Endothelial cell of umbilical vein (primary cell): ENCODE measurements around the gene MB21D2. TPM values are rescaled to one million over a fixed set of nuclear protein-coding genes. Genes with fewer than 3 reads are reported as not detected.

ENCODE experiments used
- BruUV-seq: library from RNA; stranded (reverse); fragments of 400-500 nt; replicated peaks from 2 replicates; lab custom pipeline; 2021; lab: Mats Ljungman, UMichigan
- CTCF ChIA-PET: fragments of 300-600, 350-600 bp; sonication (Branson Sonifier 250); formaldehyde crosslinking; loops from one replicate; lab custom pipeline; 2021; ENCODE audit warnings: antibody characterized with exemption, inconsistent platforms; lab: Charles Lee
- POLR2A ChIA-PET: fragments of 300-600, 350-600 bp; sonication (Branson Sonifier 250); formaldehyde crosslinking; loops from one replicate; lab custom pipeline; 2021; ENCODE audit warnings: antibody characterized with exemption, inconsistent platforms; lab: Charles Lee
- DNase-seq: peaks from one replicate; pipeline ENCODE4 v3.0.0-alpha.2; 2011; ENCODE audit warnings: low read depth, low spot score
- FAIRE-seq: peaks from 2 replicates; lab custom pipeline; 2011; peaks lifted over from hg19 to GRCh38; lab: Jason Lieb, UNC
- H2AFZ ChIP-seq: 2 replicates; pipeline ENCODE4 v1.6.0; 2012; ENCODE audit warnings: low read depth, low read length, control low read depth, inconsistent platforms
- H3K27ac ChIP-seq: 2 replicates; pipeline ENCODE4 v1.5.1; 2011; ENCODE audit warnings: low read depth, mild to moderate bottlenecking, control low read depth, low read length, moderate library complexity; ENCODE audit not compliant: insufficient read depth
- H3K27me3 ChIP-seq, 2 experiments: 2 replicates each; pipeline versions ENCODE4 v1.6.0 to v1.6.1; 2011; ENCODE audit warnings: low read length in 2 of 2, mixed read lengths in 1 of 2; ENCODE audit not compliant: control insufficient read depth in 2 of 2, insufficient read depth in 2 of 2
- H3K36me3 ChIP-seq, 2 experiments: 2 replicates in 1 of 2; 3 replicates in 1 of 2; pipeline ENCODE4 v1.5.1; 2011; ENCODE audit warnings: low read length in 2 of 2, mild to moderate bottlenecking in 1 of 2, moderate library complexity in 1 of 2; ENCODE audit not compliant: control insufficient read depth in 2 of 2, insufficient read depth in 2 of 2; ENCODE audit errors: extremely low read depth in 1 of 2
- H3K4me1 ChIP-seq: 3 replicates; pipeline ENCODE4 v1.5.1; 2011; ENCODE audit warnings: mild to moderate bottlenecking, low read length; ENCODE audit not compliant: control insufficient read depth, insufficient read depth; ENCODE audit errors: extremely low read depth
- H3K4me2 ChIP-seq: 2 replicates; pipeline ENCODE4 v1.6.1; 2011; ENCODE audit warnings: low read length, control low read depth, mixed read lengths; ENCODE audit not compliant: insufficient read depth
- H3K4me3 ChIP-seq, 3 experiments: fragments of 200-600 bp in 1 of 3; sonication (generic), shearing (Covaris generic) in 1 of 3; replicated peaks in 1 of 3; 2 replicates each; pipeline ENCODE4 v1.5.1; 2011 to 2016; ENCODE audit warnings: control low read depth in 3 of 3, low read length in 3 of 3, mild to moderate bottlenecking in 2 of 3, inconsistent platforms in 1 of 3, low read depth in 1 of 3, moderate library complexity in 1 of 3; ENCODE audit not compliant: insufficient read depth in 1 of 3
- H3K79me2 ChIP-seq: 2 replicates; pipeline ENCODE4 v1.6.0; 2012; ENCODE audit warnings: low read length, inconsistent platforms; ENCODE audit not compliant: control insufficient read depth, insufficient read depth
- H3K9ac ChIP-seq: replicated peaks from 2 replicates; pipeline ENCODE3; 2011; ENCODE audit warnings: low read length, control low read depth; ENCODE audit not compliant: insufficient read depth; ENCODE audit errors: extremely low read depth
- H3K9me1 ChIP-seq: replicated peaks from 3 replicates; pipeline ENCODE4 v1.6.0; 2011; ENCODE audit warnings: mild to moderate bottlenecking, low read length; ENCODE audit not compliant: control insufficient read depth, insufficient read depth; ENCODE audit errors: extremely low read depth
- H3K9me3 ChIP-seq: replicated peaks from 2 replicates; pipeline ENCODE4 v1.5.1; 2012; ENCODE audit warnings: low read length, inconsistent platforms; ENCODE audit not compliant: control insufficient read depth, insufficient read depth
- H4K20me1 ChIP-seq: replicated peaks from 2 replicates; pipeline ENCODE3; 2011; ENCODE audit warnings: mild to moderate bottlenecking, low read length; ENCODE audit not compliant: control insufficient read depth, insufficient read depth; ENCODE audit errors: extremely low read depth
- EZH2 ChIP-seq: IDR thresholded peaks from 2 replicates; pipeline ENCODE4 v1.6.1; 2012; ENCODE audit warnings: borderline replicate concordance, low read depth, mild to moderate bottlenecking, moderate library complexity, low read length, inconsistent platforms; ENCODE audit not compliant: severe bottlenecking
- FOS ChIP-seq: IDR thresholded peaks from 2 replicates; pipeline ENCODE4 v1.6.1; 2011; ENCODE audit warnings: mild to moderate bottlenecking, low read length, moderate library complexity, borderline replicate concordance; ENCODE audit not compliant: insufficient read depth
- GATA2 ChIP-seq: IDR thresholded peaks from 2 replicates; pipeline ENCODE4 v1.7.0; 2011; ENCODE audit warnings: low read depth, mild to moderate bottlenecking, moderate library complexity, mixed read lengths, low read length; ENCODE audit not compliant: insufficient read length, insufficient read depth
- JUN ChIP-seq: IDR thresholded peaks from 2 replicates; pipeline ENCODE4 v1.6.1; 2011; ENCODE audit warnings: borderline replicate concordance, low read depth; ENCODE audit not compliant: insufficient read length, insufficient read depth
- MAX ChIP-seq: IDR thresholded peaks from 2 replicates; pipeline ENCODE4 v1.6.1; 2011; ENCODE audit not compliant: insufficient read depth, insufficient read length
- MYC ChIP-seq: IDR thresholded peaks from one replicate; pipeline ENCODE4 v1.6.1; 2011; ENCODE audit warnings: mild to moderate bottlenecking, low read depth, low read length
- POLR2A ChIP-seq: IDR thresholded peaks from 2 replicates; pipeline ENCODE4 v1.6.1; 2012; ENCODE audit warnings: low read depth, mild to moderate bottlenecking, control low read depth, low read length
- POLR2AphosphoS5 ChIP-seq: IDR thresholded peaks from 2 replicates; pipeline ENCODE4 v1.6.1; 2012; ENCODE audit warnings: low read depth, mild to moderate bottlenecking, control low read depth, low read length, moderate library complexity; ENCODE audit not compliant: insufficient read depth
- dilution Hi-C: fragments of 300-500 bp; cut with MboI; formaldehyde crosslinking; loops from one replicate; pipeline ENCODE4 v1.15.0; 2019; ENCODE audit warnings: low sequenced_read_pairs; ENCODE audit not compliant: extremely low pct_ligation_motif_present
- intact Hi-C: fragments of 100-400 bp; cut with micrococcal nuclease; formaldehyde crosslinking; loops from one replicate; pipeline ENCODE4 v1.10.0; 2022
- polyA plus RNA-seq, 4 experiments: library from polyadenylated mRNA; depleted of rRNA in 3 of 4; stranded (reverse) in 3 of 4; unstranded in 1 of 4; fragments of >200 nt; gene quantifications; 2 replicates each; pipeline versions ENCODE4 v1.2.1 to v1.2.3, GENCODE V29; 2011 to 2012; ENCODE audit warnings: missing spikeins in 1 of 4
- total RNA-seq: library from RNA; stranded (reverse); gene quantifications from 2 replicates; pipeline ENCODE4 v1.2.3, GENCODE V29; 2021

The MB21D2 gene
- total and polyA plus RNA-seq, 2 donors (not counting 3 experiments of a cell fraction or from before 2014, with no cell fraction given): 6.7 to 7.4 TPM

DNA sequence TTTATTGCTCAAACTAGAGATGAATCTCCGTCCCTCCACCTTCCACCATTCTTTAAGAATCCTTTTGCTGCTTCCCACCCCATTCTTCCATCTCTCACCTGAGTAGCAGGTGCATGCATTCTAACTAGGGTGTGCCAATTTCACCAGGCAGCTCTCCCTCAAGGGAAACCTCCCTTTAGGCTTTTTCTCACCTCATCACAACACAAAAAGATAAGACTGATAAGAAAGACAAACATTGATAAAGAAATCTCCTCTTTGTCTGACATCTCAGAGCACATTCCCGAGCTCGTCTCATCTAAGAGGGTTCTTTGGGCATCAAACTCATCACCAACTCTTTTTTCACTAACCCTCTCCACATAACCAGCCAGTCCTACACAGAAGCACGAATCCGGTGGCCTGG, 23.0 kb downstream of the MB21D2 start:
- no peak overlapping the region for H3K27ac ChIP-seq
- H3K4me2 ChIP-seq: no peak overlapping the region
- CTCF ChIA-PET: interaction anchor here (0.9 kb wide), 1 partner anchor 23 kb away, joined by 3 read pairs; the partner anchor contains the start of gene MB21D2
- H3K36me3 ChIP-seq: no peaks in the 10 kb centered on the region
- DNase-seq (no peak), FAIRE-seq (no peak)
- peaks cover 8% of the 10 kb centered on the region for H3K79me2 ChIP-seq
- no peak overlapping the region for H3K4me3 ChIP-seq
- no peak overlapping the region for H3K9ac ChIP-seq
- H3K9me1 ChIP-seq: no peaks in the 10 kb centered on the region
- no peaks in the 10 kb centered on the region for H4K20me1 ChIP-seq
- POLR2A ChIA-PET: no interaction called here
- no peaks in the 10 kb centered on the region for H3K27me3 ChIP-seq
- BruUV-seq: no TSS peak
- intact Hi-C loops: no loop called here
- TF ChIP-seq FOS (no peak), POLR2A (no peak), EZH2 (no peak)
- peaks cover 14% of the 10 kb centered on the region for H3K4me1 ChIP-seq
- no peaks in the 10 kb centered on the region for H3K9me3 ChIP-seq
- H2AFZ ChIP-seq: no peak overlapping the region
- dilution Hi-C loops: no loop called here

DNA sequence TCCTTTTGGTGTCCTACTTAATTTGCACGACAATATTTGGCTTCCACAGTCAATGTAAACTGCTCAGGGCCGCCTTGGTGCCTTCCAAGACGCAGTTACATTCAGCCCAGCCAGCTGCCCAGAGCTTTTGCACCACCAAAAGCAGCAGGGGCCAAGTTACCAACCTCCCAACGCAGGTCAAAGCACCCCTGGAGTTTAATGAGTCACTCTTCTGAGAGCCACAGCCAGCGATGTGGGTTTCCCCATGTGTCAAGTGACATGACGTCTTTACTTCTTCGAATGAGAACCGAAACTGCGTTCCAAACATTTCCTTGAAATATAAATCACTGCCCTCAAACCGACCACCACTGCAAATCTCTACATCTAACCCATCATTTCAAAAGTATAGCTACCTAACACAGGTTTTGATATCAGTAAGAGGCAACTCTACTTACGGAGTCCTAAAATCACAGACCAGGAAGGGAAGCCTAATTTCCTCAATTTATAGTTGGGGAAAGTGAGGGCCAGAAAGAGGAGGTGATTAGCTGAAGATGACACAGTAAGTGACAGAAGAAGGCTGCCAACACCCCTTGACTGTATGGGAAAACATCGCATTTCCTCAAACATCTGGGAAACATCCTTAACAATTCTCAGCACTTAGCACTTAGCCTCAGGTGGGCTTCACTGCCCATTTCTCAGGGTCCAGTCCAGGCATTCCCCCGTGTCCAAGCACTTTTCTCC, 24.5 kb downstream of the MB21D2 start:
- Histone ChIP-seq H3K9ac (no peak overlapping the region), H3K4me2 (no peak overlapping the region), H2AFZ (no peak overlapping the region), H3K36me3 (no peaks in the 10 kb centered on the region), H3K4me3 (no peak overlapping the region), H3K9me3 (no peaks in the 10 kb centered on the region), H3K79me2 (peaks cover 2% of the 10 kb centered on the region), H3K4me1 (peaks cover 27% of the 10 kb centered on the region), H3K9me1 (no peaks in the 10 kb centered on the region), H4K20me1 (no peaks in the 10 kb centered on the region), H3K27me3 (no peaks in the 10 kb centered on the region), H3K27ac (no peak overlapping the region)
- POLR2A ChIA-PET: no interaction called here
- intact Hi-C loops (no loop called here), dilution Hi-C loops (no loop called here)
- TF ChIP-seq POLR2AphosphoS5 (no peak), EZH2 (no peak), GATA2 (no peak), MAX (no peak), POLR2A (no peak), FOS (no peak), JUN (no peak), MYC (no peak)
- no TSS peak for BruUV-seq
- FAIRE-seq (peak; percentile 33), DNase-seq (peak; percentile 44)
- CTCF ChIA-PET: interaction anchor here (0.7 to 1.3 kb wide), 2 partner anchors 8 to 24 kb away, joined by 3 to 4 read pairs; partner anchors contain the start of gene MB21D2
